Mesenchymal stem cell (in vitro differentiated cells and primary cell): ENCODE data around the gene GRK1.
A peak's percentile ranks its signal among the peaks of the same experiment; 100 is the strongest.

Experiments
- DNase-seq: peaks from one replicate; pipeline ENCODE4 v3.0.0-alpha.2; 2013
- H2AFZ ChIP-seq: one replicate; pipeline ENCODE4 v1.6.1; 2013; ENCODE audit warnings: low read depth, mild to moderate bottlenecking, control low read depth, inconsistent platforms, low read length, moderate library complexity
- H2AK5ac ChIP-seq: 2 replicates; pipeline ENCODE4 v1.6.1; 2013; ENCODE audit warnings: low read length, moderate library complexity, mild to moderate bottlenecking, inconsistent platforms; ENCODE audit not compliant: severe bottlenecking
- H2BK120ac ChIP-seq: one replicate; pipeline ENCODE4 v1.6.1; 2013; ENCODE audit warnings: low read depth, mild to moderate bottlenecking, inconsistent platforms, low read length, moderate library complexity
- H2BK12ac ChIP-seq, 2 experiments: one replicate each; pipeline ENCODE4 v1.6.1; 2013; ENCODE audit warnings: inconsistent platforms in 2 of 2, low read length in 2 of 2, mild to moderate bottlenecking in 2 of 2, moderate library complexity in 2 of 2, control low read depth in 1 of 2
- H2BK15ac ChIP-seq: one replicate; pipeline ENCODE4 v1.6.1; 2013; ENCODE audit warnings: mild to moderate bottlenecking, low read depth, inconsistent platforms; ENCODE audit not compliant: poor library complexity, severe bottlenecking
- H2BK5ac ChIP-seq: 2 replicates; pipeline ENCODE4 v1.6.1; 2013; ENCODE audit warnings: low read depth, mild to moderate bottlenecking, low read length, control low read depth, inconsistent platforms; ENCODE audit not compliant: poor library complexity, severe bottlenecking
- H3K14ac ChIP-seq, 2 experiments: one replicate each; pipeline ENCODE4 v1.6.1; 2013; ENCODE audit warnings: inconsistent platforms in 2 of 2, low read length in 2 of 2, control low read depth in 1 of 2, mild to moderate bottlenecking in 1 of 2, moderate library complexity in 1 of 2
- H3K18ac ChIP-seq, 2 experiments: one replicate each; pipeline ENCODE4 v1.6.1; 2013; ENCODE audit warnings: inconsistent platforms in 2 of 2, low read length in 2 of 2, control low read depth in 1 of 2, low read depth in 1 of 2, mild to moderate bottlenecking in 1 of 2
- H3K23ac ChIP-seq, 2 experiments: one replicate each; pipeline ENCODE4 v1.6.1; 2013; ENCODE audit warnings: inconsistent platforms in 2 of 2, low read length in 2 of 2, mild to moderate bottlenecking in 2 of 2, moderate library complexity in 2 of 2, control low read depth in 1 of 2
- H3K27ac ChIP-seq: 2 replicates; pipeline ENCODE4 v1.5.1; 2013; ENCODE audit warnings: mild to moderate bottlenecking, moderate library complexity, low read length, control low read depth, inconsistent platforms; ENCODE audit not compliant: poor library complexity, severe bottlenecking
- H3K27me3 ChIP-seq, 2 experiments: 2 replicates each; pipeline versions ENCODE4 v1.6.1 to v1.7.0; 2013; ENCODE audit warnings: low read length in 2 of 2, mild to moderate bottlenecking in 2 of 2, moderate library complexity in 2 of 2, control low read depth in 1 of 2, inconsistent platforms in 1 of 2; ENCODE audit not compliant: control insufficient read depth in 1 of 2, insufficient read depth in 1 of 2
- H3K36me3 ChIP-seq, 2 experiments: 2 replicates each; pipeline versions ENCODE4 v1.6.1 to v1.7.0; 2013; ENCODE audit warnings: low read length in 2 of 2, control low read depth in 1 of 2, inconsistent platforms in 1 of 2, low read depth in 1 of 2, mild to moderate bottlenecking in 1 of 2; ENCODE audit not compliant: insufficient read depth in 2 of 2, control insufficient read depth in 1 of 2
- H3K4ac ChIP-seq, 2 experiments: one replicate each; pipeline ENCODE4 v1.6.1; 2013; ENCODE audit warnings: inconsistent platforms in 2 of 2, low read length in 2 of 2, mild to moderate bottlenecking in 2 of 2, moderate library complexity in 2 of 2, control low read depth in 1 of 2, low read depth in 1 of 2
- H3K4me1 ChIP-seq: 2 replicates; pipeline ENCODE4 v1.6.1; 2013; ENCODE audit warnings: low read depth, low read length, control low read depth; ENCODE audit not compliant: control insufficient read depth, insufficient read depth
- H3K4me2 ChIP-seq: 2 replicates; pipeline ENCODE4 v1.6.1; 2013; ENCODE audit warnings: low read length, mild to moderate bottlenecking, inconsistent platforms; ENCODE audit not compliant: poor library complexity, severe bottlenecking
- H3K4me3 ChIP-seq, 2 experiments: 2 replicates each; pipeline versions ENCODE4 v1.5.1 to v1.7.0; 2013; ENCODE audit warnings: low read length in 2 of 2, mild to moderate bottlenecking in 2 of 2, control low read depth in 1 of 2, low read depth in 1 of 2; ENCODE audit not compliant: insufficient read depth in 1 of 2
- H3K79me1 ChIP-seq: replicated peaks from 2 replicates; pipeline ENCODE4 v1.6.1; 2013; ENCODE audit warnings: mild to moderate bottlenecking, control low read depth, low read length, inconsistent platforms; ENCODE audit not compliant: poor library complexity, severe bottlenecking
- H3K9ac ChIP-seq: 2 replicates; pipeline ENCODE4 v1.7.0; 2013; ENCODE audit warnings: mild to moderate bottlenecking, low read length, moderate library complexity
- H3K9me3 ChIP-seq: 2 replicates; pipeline ENCODE4 v1.7.0; 2013; ENCODE audit warnings: mild to moderate bottlenecking, low read length; ENCODE audit not compliant: control insufficient read depth
- H4K8ac ChIP-seq: one replicate; pipeline ENCODE4 v1.6.1; 2013; ENCODE audit warnings: inconsistent platforms, mild to moderate bottlenecking, low read length, moderate library complexity
- H4K91ac ChIP-seq: one replicate; pipeline ENCODE4 v1.6.1; 2013; ENCODE audit warnings: mild to moderate bottlenecking, low read length, inconsistent platforms
- WGBS: methylation state at CpG from one replicate; pipeline ENCODE4 v1.1.7; 2013; ENCODE audit warnings: mixed read lengths; 5-methylcytosine and 5-hydroxymethylcytosine counted together

Gene GRK1

DNA sequence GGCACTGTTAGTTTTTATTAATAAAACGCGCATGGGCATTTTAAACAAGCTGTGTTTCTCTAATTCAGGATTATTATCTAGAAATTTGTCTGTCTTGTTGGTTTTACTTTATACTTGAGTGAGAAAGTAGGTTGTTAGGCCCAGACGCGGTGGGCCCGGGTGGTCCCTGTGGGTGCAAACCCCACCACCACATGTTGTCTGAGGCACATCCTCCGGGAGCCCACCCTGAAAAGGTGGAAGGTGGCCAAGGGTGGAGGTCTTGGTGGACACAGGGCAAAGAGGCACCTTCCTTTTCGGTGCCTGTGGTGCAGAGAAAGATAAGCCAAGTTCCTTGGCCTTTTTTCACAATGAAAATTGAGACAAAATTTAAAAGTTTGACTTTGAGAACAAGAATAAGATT lies 25.6 kb upstream of the GRK1 start:
- H3K4me2 ChIP-seq = no peak overlapping the region
- no peak overlapping the region for H3K23ac ChIP-seq
- no peak overlapping the region for H3K18ac ChIP-seq
- peaks cover 3% of the 10 kb centered on the region for H3K4me1 ChIP-seq
- H2BK12ac ChIP-seq = no peak overlapping the region
- H2BK120ac ChIP-seq = no peak overlapping the region
- no peak overlapping the region for H4K91ac ChIP-seq
- no peak overlapping the region for H2AK5ac ChIP-seq
- H4K8ac ChIP-seq = no peak overlapping the region
- no peak overlapping the region for H3K4ac ChIP-seq
- H2BK15ac ChIP-seq = no peak overlapping the region
- H3K9ac ChIP-seq = no peak overlapping the region
- H3K14ac ChIP-seq = no peak overlapping the region
- WGBS = 98% methylated on average over 7 of the region's 7 CpGs
- H3K79me1 ChIP-seq = peaks cover 32% of the 10 kb centered on the region
- H3K27ac ChIP-seq = no peak overlapping the region
- no peaks in the 10 kb centered on the region for H3K27me3 ChIP-seq
- DNase-seq = no peak
- H3K36me3 ChIP-seq = peaks cover 36 to 53% of the 10 kb centered on the region in 2 experiments
- no peak overlapping the region for H3K4me3 ChIP-seq
- no peak overlapping the region for H2AFZ ChIP-seq
- no peaks in the 10 kb centered on the region for H3K9me3 ChIP-seq
- no peak overlapping the region for H2BK5ac ChIP-seq

DNA sequence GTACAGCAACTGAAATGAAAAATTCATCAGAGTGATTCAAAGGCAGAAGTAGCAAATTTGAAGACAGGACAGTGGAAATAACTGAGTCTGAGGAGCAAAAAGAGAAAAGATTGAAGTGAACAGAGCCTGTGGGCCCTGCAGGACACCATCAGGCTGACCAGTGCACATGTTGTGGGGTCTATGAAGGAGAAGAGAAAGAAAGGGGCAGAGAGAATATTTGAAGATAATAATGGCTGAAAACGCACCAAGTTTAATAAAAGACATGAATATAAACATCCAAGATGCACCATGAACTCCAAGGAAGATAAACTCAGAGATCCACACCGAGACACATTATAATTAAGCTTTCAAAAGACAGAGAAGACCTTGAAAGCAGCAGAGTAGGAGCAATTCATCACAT lies 24.5 kb upstream of the GRK1 start:
- H3K79me1 ChIP-seq = peaks cover 23% of the 10 kb centered on the region
- H4K8ac ChIP-seq = no peak overlapping the region
- H3K4me3 ChIP-seq = no peak overlapping the region
- no peak for DNase-seq
- H3K4ac ChIP-seq = no peak overlapping the region
- no peaks in the 10 kb centered on the region for H3K27me3 ChIP-seq
- H3K9ac ChIP-seq = no peak overlapping the region
- peak overlapping the region; percentile 35 for H3K27ac ChIP-seq
- no peak overlapping the region for H3K4me2 ChIP-seq
- H3K9me3 ChIP-seq = no peaks in the 10 kb centered on the region
- no peak overlapping the region for H2AK5ac ChIP-seq
- no peak overlapping the region for H2AFZ ChIP-seq
- H2BK15ac ChIP-seq = no peak overlapping the region
- H3K36me3 ChIP-seq = peaks cover 27 to 42% of the 10 kb centered on the region in 2 experiments
- 100% methylated on average over 2 of the region's 2 CpGs for WGBS
- H3K4me1 ChIP-seq = peaks cover 3% of the 10 kb centered on the region
- no peak overlapping the region for H3K23ac ChIP-seq
- H3K18ac ChIP-seq = no peak overlapping the region
- H2BK12ac ChIP-seq = no peak overlapping the region
- no peak overlapping the region for H2BK5ac ChIP-seq
- H3K14ac ChIP-seq = no peak overlapping the region
- no peak overlapping the region for H2BK120ac ChIP-seq
- no peak overlapping the region for H4K91ac ChIP-seq

DNA sequence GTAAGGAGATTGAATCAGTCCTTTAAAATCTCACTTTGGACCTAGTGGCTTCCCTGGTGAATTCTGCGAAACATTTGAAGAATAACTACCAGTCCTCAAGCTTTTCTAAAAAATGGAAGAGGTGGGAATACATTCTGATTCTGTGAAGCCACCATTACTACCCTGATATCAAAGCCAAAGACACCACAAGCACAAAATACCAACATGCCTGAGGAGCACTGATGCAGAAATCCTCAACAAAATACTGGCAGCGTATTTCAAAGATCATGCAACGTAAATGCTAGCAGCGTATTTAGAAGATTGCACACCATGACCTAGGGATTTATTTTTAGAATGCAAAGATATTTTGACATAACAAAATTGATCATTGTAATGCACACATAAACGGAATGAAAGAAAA lies 23.4 kb upstream of the GRK1 start:
- H3K14ac ChIP-seq = no peak overlapping the region
- no peak overlapping the region for H3K4me3 ChIP-seq
- H2BK5ac ChIP-seq = no peak overlapping the region
- DNase-seq = no peak
- H2BK120ac ChIP-seq = no peak overlapping the region
- H3K4me1 ChIP-seq = peaks cover 3% of the 10 kb centered on the region
- H2BK12ac ChIP-seq = no peak overlapping the region
- H3K9me3 ChIP-seq = no peaks in the 10 kb centered on the region
- peaks cover 26 to 32% of the 10 kb centered on the region in 2 experiments for H3K36me3 ChIP-seq
- H3K18ac ChIP-seq = no peak overlapping the region
- 100% methylated on average over 2 of the region's 5 CpGs for WGBS
- no peak overlapping the region for H2BK15ac ChIP-seq
- peaks cover 17% of the 10 kb centered on the region for H3K79me1 ChIP-seq
- H3K23ac ChIP-seq = no peak overlapping the region
- no peak overlapping the region for H3K4me2 ChIP-seq
- H4K91ac ChIP-seq = no peak overlapping the region
- no peaks in the 10 kb centered on the region for H3K27me3 ChIP-seq
- no peak overlapping the region for H2AFZ ChIP-seq
- H3K4ac ChIP-seq = no peak overlapping the region
- H3K9ac ChIP-seq = no peak overlapping the region
- peak overlapping the region; percentile 73 for H3K27ac ChIP-seq
- H4K8ac ChIP-seq = no peak overlapping the region
- H2AK5ac ChIP-seq = no peak overlapping the region

DNA sequence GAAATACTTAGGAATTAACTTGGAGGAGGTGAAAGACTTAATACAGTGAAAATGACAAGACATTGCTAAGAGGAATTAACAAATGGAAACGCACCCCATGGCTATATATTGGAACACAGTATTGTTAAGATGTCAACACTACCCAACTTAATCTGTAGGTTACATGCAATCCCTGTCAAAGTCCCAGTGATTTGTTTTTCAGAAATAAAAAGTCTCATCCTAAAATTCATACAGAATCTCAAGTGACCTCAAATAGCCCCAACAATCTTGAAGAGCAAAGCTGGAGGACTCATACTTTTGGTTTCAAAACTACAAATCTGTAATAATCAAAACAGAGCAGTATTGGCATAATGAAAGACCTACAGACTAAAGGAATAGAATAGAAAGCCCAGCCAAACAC lies 22.2 kb upstream of the GRK1 start:
- Histone ChIP-seq H3K4ac (no peak overlapping the region), H3K36me3 (peaks cover 20 to 22% of the 10 kb centered on the region in 2 experiments), H2BK120ac (no peak overlapping the region), H4K91ac (no peak overlapping the region), H3K27me3 (no peaks in the 10 kb centered on the region), H3K4me3 (no peak overlapping the region), H4K8ac (no peak overlapping the region), H2BK12ac (no peak overlapping the region), H3K23ac (no peak overlapping the region), H3K79me1 (peaks cover 10% of the 10 kb centered on the region), H2BK5ac (no peak overlapping the region), H3K9me3 (no peaks in the 10 kb centered on the region), H3K14ac (no peak overlapping the region), H2AFZ (no peak overlapping the region), H3K9ac (no peak overlapping the region), H3K4me1 (peaks cover 3% of the 10 kb centered on the region), H3K18ac (no peak overlapping the region), H2AK5ac (no peak overlapping the region), H3K27ac (no peak overlapping the region), H3K4me2 (no peak overlapping the region), H2BK15ac (no peak overlapping the region)
- whole genome bisulfite sequencing = 92% methylated on average over 1 of the region's 1 CpG
- DNase-seq = no peak
